CD4-positive, alpha-beta T cell treated with Interleukin-15 for 4 hours (primary cell): Measurements from ENCODE around the gene COL23A1.
"Not testable (repeated sequence)": the region's sequence is repeated elsewhere in the genome, so short reads cannot be mapped to it uniquely, and the experiment has no call there.

ENCODE experiments used
- DNase-seq: peaks from one replicate; pipeline ENCODE4 v3.0.0-alpha.2; 2020; ENCODE audit warnings: low spot score

Gene COL23A1

DNA sequence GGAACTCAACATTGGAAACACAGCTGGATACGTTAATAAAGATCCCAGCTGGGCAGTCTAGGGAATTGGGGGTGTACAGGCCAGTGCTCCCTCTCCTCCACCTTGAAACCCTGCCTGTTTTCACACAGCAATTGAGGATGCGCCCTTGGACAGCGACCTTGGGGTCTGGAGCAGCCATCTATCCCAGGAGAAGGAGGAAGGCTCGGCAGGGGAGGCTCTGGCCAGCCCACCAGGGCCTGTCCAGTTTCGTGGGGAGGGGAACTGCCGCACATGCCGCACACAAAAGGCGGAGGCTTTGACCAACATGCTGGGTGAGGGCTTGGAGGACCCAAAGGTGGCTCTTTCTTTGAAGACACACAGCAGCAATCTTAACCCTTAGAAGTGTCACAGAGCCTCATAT is 1.4 kb downstream of the COL23A1 start:
- no peak for DNase-seq

DNA sequence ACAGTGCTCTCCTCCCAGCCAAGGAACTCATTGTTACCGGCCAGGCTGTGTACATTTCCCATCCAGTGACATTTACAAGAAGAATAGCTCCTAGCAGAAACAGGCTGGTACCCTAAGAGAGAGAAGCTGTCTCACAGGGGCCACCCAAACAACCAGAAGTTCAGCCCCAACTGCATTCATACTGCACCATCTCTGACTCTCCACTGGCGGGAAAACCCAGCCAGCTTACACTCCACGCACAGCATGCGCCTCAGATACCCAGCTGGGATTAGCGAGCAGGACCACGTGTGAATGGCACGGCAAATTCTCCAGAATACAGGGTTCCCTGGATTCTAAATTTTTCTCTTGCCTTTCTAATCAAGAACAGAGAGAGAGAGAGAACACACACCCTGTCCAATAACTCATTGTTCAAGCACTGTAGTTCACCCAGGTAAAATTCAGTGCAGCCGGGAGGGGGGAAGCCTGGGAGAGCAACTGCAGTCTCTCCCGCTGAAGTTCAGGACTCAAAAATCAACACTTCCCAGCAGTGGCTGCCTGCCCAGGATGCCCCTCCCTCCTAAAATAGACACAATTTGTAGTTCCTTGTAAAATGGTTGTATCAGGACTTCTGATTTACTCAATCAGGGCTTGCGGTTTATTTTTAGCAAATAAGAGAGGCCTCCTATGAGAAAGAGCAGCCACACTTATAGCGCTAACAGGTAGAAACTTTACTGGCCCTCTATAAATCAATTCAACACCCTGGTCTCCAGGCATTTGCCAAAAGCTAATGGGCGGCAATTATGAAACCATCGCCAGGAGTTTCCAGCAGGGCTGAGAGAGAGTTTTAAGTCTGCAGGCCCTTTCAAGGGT is 2.2 kb downstream of the COL23A1 start:
- DNase-seq = no peak

DNA sequence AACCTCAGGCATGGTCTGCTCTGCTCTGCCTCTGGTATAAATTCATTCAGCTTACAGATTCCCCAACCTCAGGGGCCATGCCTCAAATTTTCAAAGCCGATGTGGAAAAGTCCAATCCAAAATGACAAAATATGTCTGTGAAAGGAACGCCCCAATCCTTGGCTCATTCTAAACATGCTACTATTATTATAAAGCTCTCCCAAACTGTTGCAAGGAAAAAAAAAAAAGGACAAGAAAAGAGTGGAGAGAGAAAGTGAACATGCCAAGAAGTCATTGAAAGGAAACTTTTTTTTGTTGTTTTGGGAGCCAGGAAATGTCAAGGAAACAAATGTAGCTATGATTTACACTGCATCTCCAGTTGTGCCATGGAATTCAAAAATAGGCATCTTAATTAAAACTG is 3.8 kb downstream of the COL23A1 start:
- no peak for DNase-seq

DNA sequence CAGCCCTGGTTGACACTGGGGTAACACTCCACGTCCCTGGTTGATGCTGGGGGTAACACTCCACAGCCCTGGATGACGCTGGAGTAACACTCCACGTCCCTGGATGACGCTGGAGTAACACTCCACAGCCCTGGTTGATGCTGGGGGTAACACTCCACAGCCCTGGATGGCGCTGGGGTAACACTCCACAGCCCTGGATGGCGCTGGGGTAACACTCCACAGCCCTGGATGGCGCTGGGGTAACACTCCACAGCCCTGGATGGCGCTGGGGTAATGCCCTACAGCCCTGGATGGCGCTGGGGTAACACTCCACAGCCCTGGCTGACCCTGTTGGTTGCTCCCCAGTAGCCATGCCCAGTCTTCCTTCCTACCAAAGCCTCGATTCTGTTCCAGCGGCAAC is 4.8 kb downstream of the COL23A1 start:
- not testable (repeated sequence) for DNase-seq

DNA sequence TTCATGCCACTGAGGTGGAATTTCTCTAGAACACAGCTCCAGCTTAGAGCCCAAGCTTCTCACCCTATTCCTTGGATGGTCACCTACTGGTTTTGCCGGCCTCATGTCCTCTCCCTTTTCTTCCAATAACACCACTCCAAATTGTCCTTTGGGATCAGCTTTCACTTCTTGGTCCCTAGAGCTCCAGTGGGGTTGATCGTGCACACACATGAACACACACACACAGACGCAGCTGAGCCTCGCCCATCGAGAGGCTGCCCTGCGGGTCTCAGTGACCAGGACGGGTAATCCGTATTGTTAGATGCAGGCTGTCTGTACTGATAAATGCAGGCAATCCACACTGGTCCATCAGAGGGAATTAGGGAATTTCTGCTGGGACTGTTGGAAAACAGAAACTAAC is 6.9 kb downstream of the COL23A1 start:
- no peak for DNase-seq

DNA sequence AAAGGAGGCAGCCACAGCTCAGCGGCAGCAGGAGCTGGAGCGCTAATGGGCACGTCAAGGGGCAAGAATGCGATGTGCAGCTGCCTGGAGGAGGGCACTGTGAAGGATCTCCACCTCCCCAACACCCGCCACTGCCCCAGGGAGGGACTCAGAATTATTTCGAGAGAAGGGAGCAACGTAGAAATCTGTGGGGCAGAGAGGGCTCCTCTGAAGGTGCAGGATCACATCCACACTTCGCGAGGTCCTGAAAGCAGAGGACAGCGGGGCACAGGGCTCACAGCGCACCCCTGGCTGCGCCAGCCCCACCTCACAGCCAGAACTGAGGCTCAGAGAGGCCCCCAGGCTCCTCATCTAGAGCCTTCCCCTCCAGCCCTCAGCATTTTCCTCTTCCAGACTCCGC is 7.9 kb downstream of the COL23A1 start:
- no peak for DNase-seq

DNA sequence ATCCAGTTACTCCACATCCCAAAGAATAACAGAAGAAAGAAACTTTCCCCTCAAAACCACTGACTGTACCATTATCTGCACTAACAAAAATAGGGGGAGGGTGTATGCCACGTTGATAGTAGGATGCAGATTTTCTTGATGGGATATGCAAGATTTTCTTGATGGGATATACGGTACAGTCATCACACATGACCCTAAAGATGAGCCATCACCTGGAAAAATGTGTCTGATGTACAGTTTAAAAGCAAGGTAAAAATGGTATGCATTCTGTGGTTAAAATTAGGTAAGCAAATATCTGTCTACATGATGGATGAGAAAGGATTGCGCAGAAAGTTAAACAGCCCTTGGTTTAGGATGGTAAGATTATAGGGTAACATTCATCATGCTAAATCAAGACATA is 8.6 kb downstream of the COL23A1 start:
- DNase-seq = no peak

DNA sequence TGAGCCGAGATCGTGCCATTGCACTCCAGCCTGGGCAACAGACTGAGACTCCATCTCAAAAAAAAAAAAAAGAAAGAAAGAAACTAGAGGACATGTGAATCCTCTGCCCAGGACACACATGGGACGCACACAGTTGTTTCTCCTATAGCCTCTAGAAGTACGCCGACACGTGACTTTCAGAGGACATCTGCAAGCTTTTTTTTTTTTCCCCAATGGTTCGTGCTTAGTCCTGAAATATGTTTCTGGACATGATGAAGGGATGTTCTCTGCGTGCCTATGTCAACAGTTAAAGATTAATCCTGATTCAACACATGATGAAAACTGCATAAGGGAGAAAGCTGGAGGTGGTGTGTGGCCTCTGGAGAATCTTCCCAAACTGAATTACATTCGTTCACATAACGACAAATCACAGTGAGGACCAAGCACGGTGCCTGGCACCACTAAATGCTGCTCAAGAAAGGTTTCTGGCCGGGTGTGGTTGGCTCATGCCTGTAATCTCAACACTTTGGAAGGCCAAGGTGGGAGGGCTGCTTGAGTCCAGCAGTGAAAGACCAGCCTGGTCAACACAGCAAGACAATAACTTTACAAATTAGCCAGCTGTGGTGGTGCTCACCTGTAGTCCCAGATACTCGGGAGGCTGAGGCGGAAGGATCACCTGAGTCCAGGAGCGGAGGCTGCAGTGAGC is 9.8 kb downstream of the COL23A1 start:
- no peak for DNase-seq

DNA sequence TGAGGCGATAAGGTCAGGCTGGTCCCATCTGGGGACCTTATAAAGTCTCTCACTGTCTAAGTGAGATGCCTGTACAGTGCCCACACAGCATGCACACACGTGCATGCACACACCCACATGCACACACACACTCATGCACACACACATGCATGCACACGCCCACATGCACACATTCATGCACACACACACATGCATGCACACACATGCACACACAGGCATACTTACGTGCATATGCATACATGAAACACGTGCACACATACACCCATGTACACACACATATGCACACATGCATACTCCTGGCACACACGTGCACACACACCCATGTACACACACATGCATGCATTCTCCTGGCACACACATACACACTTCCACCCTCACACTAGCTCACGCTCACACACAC is 12.2 kb downstream of the COL23A1 start:
- DNase-seq = no peak

DNA sequence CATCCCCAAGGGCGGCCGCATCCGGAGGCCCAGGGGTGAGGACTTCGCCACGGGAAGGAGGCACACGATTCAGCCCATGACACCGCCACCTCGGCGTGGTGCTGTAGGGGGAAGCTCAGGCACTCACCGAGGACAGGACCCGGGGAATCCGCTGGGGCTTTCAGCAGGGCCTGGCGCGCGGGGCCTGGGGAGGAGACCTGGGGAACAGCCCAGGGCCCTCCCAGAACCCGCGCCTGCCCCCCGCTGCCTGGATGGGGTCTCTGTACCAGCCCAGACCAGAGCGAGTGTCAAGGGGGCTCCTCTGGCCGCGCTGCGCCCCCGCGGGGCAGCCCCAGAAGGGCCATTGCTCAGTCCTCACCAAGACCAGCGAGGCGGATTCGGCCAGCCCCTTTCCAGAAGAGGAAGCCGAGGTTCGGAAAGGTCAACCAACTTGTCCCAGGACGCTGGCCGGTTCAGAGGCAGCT is 12.8 kb downstream of the COL23A1 start:
- no peak for DNase-seq

DNA sequence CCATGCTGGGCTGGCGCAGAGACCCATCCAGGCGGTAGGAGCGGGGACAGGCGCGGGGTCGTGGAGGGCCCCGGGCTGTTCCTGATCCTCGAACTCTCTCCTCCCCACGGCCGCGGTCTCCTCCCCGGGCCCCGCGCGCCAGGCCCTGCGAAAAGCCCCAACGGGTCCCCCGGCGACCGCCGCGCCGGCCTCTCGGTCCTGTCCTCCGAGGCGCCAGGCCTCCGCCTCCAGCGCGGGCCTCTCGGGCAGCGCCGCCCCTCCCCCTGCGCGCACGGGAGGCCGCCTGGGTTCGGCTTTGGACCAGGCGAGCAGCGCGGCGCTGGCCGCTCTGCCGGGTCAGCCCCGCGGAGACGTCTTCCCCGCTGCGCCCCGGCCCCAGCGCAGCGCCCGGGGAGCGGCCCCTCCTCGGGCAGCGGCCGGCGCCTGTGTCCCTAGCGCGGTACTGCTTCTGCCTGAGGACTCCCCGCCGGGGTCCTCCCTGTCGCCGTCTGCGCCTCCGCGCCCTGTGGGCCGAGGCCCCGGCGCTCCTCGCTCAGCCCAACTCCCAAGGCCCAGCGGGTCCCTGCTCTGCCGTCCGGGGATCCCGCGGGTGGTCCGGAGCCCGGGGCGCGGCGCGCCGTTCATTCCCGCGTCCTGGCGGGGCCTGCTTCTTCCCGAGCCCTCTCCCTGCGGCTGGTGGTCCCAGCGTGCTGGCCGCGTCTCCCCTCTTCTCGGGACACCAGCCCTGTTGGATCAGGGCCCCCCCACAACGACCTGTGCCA is 13.4 kb downstream of the COL23A1 start:
- DNase-seq = no peak

DNA sequence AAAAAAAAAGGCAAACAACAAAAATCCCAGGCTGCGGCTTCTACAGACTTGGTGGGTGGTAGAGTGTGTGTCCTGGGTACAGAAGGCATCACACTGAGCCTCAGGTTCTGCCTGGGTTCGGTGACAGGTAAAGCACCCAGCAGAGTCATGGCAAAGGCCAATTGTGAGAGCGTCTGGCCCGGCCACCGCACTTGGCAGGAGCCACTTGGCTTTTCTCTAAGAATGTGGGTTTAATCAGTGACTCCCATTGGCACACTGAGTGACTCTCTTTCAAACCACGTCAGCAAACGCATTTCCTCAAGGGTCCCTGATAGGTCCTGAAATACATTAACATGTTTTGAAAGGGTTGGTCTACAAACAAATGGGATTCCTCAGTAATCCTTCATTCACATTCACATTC is 17.0 kb downstream of the COL23A1 start:
- DNase-seq = no peak

DNA sequence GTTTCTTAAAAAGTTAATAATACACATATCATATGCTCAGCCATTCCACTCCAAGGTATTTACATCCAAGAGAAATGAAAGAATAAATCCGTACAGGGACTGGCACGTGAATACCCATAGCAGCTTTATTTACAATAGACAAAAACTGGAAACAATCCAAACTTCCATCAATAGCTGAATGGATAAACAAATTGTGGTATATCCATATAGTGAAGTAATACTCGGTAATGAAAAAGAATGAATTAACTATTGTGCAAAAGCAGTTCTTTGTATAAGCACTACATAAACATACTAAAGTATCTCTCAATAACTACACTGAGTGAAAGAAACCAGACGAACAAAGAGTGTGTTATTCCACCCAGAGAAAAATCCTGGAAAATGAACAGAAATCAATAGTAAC is 17.6 kb downstream of the COL23A1 start:
- DNase-seq = no peak

DNA sequence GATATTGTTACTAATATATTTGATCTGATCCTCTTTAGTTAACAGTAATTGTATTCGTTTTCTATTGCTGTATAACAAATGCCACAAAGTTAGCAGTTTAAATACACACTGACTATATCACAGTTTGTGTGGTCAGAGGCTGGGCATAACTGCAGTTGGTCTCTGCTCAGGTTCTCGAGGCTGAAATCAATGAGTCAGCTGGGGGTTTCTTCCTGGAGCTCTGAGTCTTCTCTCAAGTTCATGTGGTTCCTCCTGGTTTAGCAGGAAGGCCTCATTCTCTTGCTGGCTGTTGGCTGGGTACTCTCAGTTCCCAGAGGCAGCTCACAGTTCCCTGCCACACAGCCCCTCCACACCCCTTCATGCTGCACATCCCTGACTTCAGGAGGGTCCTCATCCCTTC is 20.7 kb downstream of the COL23A1 start:
- DNase-seq = no peak

DNA sequence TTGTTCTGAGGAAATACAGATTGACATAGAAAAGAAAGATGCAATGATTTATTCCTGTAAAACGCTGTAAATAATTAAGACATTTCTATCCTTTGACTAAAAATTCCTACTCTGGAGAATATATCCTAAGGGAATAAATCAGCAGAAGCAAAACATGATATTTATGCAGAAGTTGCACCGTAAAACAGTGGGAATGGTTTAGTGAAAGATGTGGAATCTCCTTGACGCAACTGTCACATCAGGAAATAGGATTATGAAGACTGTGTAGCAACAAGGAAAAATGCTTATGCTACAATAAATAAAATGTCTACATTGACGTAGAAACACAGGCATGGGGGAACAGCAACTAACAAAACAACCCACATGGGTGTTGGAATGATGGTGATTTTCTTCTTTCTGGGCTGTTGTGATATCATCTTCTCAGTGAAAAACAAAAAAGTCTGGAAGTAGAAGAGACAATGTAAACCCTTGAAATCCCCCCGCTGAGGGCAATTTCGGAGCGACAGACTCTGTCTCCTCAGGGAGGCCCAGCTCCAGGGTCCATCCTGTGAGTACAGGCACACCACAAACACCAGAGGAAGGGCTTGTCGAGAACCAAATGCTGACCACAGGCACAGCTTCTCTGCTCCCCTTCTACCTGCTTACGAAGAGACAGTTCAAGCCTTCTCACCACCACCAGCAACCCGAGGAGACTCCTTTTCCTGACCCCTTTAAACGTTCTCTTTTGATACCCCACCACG is 25.2 kb downstream of the COL23A1 start:
- no peak for DNase-seq

DNA sequence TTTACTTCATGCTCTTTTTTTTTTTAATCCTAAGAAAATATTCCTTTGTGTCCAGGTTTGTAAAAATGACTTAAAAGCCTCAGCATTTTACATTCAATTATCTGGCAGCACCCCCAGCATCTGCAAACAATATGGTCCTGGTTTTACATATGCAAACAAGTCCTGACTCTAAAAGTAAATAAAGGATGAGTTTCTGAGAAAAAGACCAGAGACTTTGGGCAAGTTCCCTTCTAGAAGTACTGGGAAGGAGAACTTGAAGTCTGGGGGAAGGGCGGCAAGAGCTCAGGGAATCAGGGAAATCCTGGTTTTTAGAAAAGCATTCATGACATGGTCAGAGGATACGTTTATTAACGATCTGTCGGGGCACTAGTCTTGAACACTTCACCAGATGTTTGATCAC is 25.8 kb downstream of the COL23A1 start:
- no peak for DNase-seq

DNA sequence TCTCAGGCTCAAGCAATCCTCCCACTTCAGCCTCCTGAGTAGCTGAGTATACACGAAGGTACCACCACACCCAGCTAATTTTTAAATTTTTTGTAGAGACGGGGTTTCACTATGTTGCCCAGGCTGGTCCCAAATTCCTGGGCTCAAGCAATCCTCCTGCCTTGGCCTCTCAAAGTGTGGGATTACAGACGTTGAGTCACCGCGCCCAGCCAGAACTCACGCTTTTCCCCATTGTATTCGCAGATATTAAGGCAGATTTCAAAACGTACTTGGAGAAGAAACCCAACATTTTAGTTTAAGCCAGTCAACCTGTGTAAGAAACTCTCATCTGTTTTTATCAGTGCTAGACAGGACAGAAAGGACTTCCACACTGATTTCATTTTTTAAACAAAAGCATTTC is 26.6 kb downstream of the COL23A1 start:
- DNase-seq = no peak

DNA sequence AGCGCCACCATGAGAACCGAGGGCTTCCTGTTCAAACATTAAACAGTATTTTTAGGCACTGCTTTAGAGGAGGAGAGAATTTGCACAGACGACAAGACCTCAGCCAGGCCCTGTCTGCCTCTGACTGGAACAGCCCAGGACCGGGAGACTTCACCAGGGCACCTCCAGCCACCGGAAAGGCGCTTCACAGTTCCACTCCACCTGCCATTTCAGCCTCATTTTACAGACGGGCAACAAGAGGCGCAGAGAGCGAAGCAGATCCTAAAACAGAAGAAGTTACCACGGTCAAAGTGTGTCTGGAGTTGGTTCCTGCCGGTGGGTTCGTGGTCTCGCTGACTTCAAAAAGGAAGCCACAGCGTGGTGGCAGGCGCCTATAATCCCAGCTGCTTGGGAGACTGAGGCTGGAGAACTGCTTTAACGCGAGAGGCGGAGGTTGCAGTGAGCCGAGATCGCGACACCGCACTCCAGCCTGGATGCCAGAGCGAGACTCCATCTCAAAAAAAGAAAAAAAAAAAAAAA is 28.4 kb downstream of the COL23A1 start:
- DNase-seq = no peak

DNA sequence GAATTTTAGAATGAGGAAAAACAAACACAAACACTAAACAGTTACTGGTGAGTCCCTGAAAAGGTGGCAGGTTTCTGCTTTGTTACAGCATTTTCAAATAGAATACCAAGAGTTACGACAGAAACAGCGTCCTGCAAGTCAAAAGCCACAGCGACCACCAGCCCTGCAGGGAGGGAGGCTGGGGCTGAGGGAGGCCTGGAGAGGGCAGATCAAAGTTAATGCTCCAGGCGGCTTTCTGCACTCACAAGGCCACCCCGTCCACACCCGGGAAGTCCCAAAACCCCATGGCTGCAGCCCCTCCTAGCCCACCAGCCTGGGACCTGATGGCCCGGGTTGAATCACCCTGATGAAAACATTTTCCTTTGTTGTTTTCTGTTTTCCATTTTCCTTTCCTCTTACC is 29.3 kb downstream of the COL23A1 start:
- DNase-seq = no peak

DNA sequence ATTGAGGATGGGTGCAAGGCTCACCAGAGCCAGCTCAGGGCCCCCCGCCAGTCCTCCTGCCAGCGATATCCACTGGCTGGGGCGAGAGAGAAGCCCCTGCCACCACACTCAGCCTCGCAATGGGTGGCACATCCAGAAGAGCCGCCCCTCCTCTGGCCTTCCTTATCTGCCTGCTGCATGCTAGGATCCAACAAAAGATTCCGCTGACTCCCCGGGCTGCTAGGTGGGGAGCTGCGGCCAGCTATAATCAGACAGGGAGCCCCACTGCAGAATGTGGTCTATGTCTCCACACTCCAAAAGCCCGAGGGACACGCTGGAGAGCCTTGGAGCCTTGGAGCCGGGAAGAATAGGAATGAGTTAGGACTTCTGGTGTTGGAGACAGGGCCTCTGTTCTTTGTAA is 32.8 kb downstream of the COL23A1 start:
- DNase-seq = no peak

DNA sequence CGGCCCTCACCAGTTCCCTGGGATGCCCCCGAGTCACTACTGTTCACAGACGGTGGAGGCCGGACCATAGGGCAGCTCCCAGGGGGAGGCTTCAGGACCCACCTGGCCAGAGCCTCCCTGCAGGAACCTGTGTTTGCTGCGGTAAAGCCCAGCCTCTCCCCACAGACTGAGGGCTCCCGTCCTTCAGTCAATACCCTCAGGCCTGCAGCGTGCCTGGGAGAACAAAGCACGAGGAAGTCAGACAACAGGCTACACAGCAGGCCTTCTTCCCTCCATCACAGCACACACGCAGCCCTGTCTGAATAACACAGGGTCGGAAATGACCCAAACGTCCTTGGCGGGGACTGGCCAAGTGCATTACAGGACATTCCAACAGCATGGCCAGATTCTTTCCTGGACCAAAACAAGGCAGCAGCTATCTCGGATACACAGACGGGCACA is 34.4 kb downstream of the COL23A1 start:
- DNase-seq = no peak

DNA sequence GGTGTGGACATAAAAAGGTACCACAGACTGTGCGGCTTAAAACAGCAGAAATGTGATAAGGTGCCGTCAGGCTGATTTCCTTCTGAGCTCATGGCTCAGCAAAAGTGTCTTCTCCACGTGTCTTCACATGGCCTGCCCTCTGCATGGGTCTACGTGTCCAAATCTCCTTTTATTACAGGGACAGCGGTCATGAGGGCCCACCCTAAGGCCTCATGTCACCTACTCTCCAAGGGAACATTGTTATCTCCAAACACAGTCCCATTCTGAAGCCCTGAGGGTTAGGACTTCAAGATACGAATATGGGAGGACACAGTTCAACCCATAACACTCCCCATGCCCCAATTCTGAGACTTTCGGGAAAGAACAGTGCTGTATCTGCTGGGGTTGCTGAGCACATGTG is 35.2 kb downstream of the COL23A1 start:
- DNase-seq = no peak
